HG03469 (cell line): ENCODE results near the gene MCAT.
A peak's percentile ranks its signal among the peaks of the same experiment; 100 is the strongest.

Experiments used
- ATAC-seq: cut with Tn5 transposase; IDR thresholded peaks from one replicate; pipeline ENCODE4 v1.9.1; 2021; ENCODE audit warnings: mild to moderate bottlenecking, moderate library complexity, moderate number of reproducible peaks; ENCODE audit not compliant: unreplicated experiment

MCAT gene

DNA sequence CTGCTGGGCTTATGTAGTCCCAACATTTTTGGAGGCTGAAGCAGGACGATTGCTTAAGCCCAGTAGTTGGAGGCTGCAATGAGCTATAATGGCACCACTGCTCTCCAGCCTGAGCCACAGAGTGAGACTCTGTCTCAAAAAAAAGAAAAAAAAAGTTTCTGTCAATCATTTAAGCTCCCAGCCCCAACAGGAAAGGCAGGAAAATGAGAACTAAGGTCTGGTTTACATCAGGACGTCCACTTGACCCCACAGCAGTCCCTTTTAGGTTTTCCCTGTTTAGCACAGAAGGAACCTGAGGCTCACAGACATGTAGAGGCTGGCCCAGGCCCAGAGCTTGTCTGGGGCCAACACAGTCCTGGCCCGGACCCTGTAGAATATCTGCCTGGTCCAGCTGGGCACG lies 44.8 kb downstream of the MCAT start:
- ATAC-seq = no peak

- ATAC-seq = no peak
These were observed 46.8 kb downstream of the MCAT start for GRCh38 chr22:43096420-43096819.

DNA sequence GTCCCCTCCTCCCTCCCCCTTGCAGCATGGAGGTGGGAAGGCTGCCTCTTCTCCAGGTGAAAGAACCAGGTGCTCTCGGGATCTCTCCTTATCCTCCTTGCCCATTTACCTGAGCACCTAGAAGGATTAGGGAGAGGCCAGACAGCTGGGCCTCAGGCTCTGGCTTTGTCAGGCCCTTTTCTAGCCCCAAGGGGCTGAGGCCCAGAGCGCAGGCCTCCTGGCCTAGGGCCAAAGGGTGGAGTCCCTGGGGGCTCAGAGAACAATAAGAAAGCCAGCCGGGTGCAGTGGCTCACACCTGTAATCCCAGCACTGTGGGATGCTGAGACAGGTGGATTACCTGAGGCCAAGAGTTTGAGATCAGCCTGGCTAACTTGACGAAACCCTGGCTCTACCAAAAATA lies 48.6 kb downstream of the MCAT start:
- ATAC-seq = no peak

GRCh38 chr22:43094085-43094484 lies 49.1 kb downstream of the MCAT start:
- no peak for ATAC-seq

GRCh38 chr22:43092085-43092484 lies 51.1 kb downstream of the MCAT start:
- no peak for ATAC-seq

GRCh38 chr22:43090130-43090789 lies 52.9 kb downstream of the MCAT start:
- ATAC-seq = no peak

GRCh38 chr22:43088984-43089717 lies 54.0 kb downstream of the MCAT start, which contains the start of gene TTLL1:
TTLL1 (minus strand) TSS chr22:43089391; CDS start chr22:43075586, 13,805 bp downstream.
- peak; percentile 47 for ATAC-seq

DNA sequence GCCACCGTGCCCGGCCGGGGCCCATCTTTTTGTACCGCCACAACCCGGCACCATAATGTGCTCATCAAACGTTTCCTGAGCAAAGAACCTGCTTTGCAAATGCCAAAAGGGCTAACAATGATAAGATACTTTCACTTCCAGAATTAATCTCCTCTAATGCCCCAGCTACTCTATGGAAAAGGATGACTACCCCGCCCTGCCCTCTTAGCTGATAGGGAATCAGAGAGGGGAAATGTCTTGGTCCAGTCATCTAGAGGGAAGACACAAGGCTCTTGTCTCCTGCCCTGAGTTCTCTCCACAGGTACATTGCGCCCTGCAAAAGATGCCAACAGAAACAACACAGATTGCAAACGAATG lies 54.6 kb downstream of the MCAT start:
- no peak for ATAC-seq

DNA sequence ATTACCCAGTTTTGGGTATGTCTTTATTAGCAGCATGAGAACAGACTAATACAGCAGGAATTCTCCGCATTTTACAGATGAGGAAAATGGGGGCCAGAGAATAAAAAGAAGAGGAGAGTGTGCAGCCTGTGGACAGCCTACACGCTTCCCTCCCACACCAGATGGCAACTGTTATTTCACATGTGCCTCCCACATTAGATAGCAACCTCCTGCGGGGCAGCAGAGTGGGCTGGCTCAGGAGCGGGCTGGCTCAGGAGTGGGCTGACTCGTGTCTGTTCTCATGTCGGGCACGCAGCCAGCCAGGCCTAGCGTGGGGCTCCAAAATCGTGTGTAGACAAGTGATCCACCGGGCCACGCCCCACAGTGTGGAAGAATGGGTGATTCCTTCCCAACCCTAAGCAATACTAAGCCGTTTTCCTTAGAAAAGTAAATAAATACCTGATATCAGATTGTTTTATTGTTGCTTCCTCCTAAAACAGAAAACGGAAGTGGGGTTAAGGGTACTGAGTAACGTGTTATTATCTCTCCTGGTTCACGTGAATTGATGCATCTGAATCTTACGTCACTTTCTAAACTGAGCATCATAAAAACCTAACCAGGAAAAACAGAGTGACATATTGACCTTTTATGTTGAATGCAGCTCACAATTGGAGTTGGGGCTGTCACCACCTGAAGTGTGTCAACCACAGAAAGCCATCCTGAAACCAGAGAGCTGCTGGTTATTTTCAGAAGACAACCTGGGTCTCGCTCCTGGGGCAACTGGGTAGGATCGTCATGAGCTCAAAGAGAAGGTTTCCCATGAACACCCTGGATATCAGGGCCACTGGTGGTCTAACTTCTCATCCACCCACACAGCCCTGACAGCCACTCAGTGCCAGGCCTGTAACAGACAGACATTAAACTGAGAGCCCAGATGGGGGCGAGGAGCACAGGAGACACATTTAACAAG lies 57.3 kb downstream of the MCAT start:
- ATAC-seq = no peak
